Tibial nerve (tissue), 4 donors: ENCODE measurements around the gene KRT77. TPM values are rescaled to one million over a fixed set of nuclear protein-coding genes. Genes with fewer than 3 reads are reported as not detected.
"Not testable (repeated sequence)": the region's sequence is repeated elsewhere in the genome, so short reads cannot be mapped to it uniquely, and the experiment has no call there.

ENCODE experiments used
- DNase-seq, 2 donors: peaks; one replicate each; pipeline ENCODE4 v3.0.0-alpha.2; 2019; ENCODE audit warnings: low spot score in 2 of 2
- H3K27ac ChIP-seq, 4 donors: fragments of 200-600 bp; sonication (generic) in 3 of 4; one replicate each; pipeline ENCODE4 v1.5.1; 2017 to 2019; ENCODE audit warnings: mild to moderate bottlenecking in 1 of 4
- H3K27me3 ChIP-seq, 2 donors: fragments of 200-600 bp; sonication (generic) in 1 of 2; one replicate each; pipeline versions ENCODE4 v1.5.1 to v1.6.0; 2017 to 2019
- H3K36me3 ChIP-seq, 3 donors: fragments of 200-600 bp; sonication (generic); one replicate each; pipeline ENCODE4 v1.5.1; 2018 to 2019
- H3K4me1 ChIP-seq, 4 donors: fragments of 200-600 bp; sonication (generic) in 3 of 4; one replicate each; pipeline ENCODE4 v1.5.1; 2017 to 2019
- H3K4me3 ChIP-seq, 4 donors: fragments of 200-600 bp; sonication (generic) in 3 of 4; one replicate each; pipeline ENCODE4 v1.5.1; 2017 to 2019; ENCODE audit warnings: mild to moderate bottlenecking in 1 of 4, moderate library complexity in 1 of 4
- H3K9me3 ChIP-seq, 4 donors: fragments of 200-600 bp; sonication (generic) in 3 of 4; one replicate each; pipeline ENCODE4 v1.5.1; 2017 to 2019
- EP300 ChIP-seq, 2 donors: sonication (generic); formaldehyde crosslinking; IDR thresholded peaks; one replicate each; pipeline ENCODE4 v1.6.1; 2017; ENCODE audit warnings: antibody characterized with exemption in 2 of 2, mild to moderate bottlenecking in 1 of 2
- POLR2A ChIP-seq, 2 donors: fragments of 450-650 bp; IDR thresholded peaks; one replicate each; pipeline ENCODE4 v1.6.1; 2017; ENCODE audit warnings: antibody characterized with exemption in 2 of 2, mild to moderate bottlenecking in 2 of 2, moderate library complexity in 2 of 2
- WGBS, 2 donors: methylation state at CpG; one replicate each; pipeline ENCODE4 v1.1.5; 2018; 5-methylcytosine and 5-hydroxymethylcytosine counted together
- total RNA-seq, 4 donors: library from RNA; depleted of rRNA; stranded (reverse); fragments of >200 nt; gene quantifications; one replicate each; pipeline ENCODE4 v1.1.0, GENCODE V29; 2016
- TF ChIP-seq, protein P1 (sequence below), 5 experiments: fragments of 200-600 bp in 3 of 5; fragments of 450-650 bp in 2 of 5; sonication (generic) in 3 of 5; IDR thresholded peaks; one replicate each; pipeline ENCODE4 v1.5.1; 2016 to 2019; ENCODE audit warnings: antibody characterized with exemption in 5 of 5, mild to moderate bottlenecking in 3 of 5, moderate library complexity in 2 of 5

KRT77 gene
- total RNA-seq, 4 donors from 2014 or later = not detected

DNA sequence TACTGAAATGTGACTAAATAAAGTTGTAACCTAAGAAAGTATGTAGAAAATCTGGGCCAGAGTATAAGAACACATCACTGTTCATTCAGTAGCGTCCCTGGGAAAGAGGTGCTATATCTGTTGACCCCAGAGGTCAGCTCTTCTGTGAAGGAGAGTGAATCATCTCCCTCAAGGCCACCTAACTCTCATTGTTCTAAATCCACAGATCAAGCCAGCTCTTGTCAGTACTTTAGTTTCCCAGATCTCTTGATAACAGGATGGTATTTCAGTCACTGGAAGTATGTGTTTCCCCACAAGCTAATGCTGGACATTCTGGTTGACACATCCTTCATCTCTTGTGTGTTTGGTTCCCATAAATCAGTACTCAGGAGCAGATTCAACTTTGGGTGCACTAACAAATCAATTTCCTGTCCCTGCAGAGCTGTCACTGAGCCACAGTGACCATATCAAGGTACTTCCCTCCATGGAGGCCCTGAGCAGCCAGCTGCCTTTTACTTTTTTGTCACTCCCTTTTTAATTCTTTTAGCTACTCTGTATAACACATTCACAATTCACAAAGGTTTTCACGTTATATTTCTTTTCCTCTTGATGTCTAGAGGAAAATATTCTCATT lies 30.9 kb downstream of the KRT77 start:
- Histone ChIP-seq H3K4me3 (no peak overlapping the region), H3K27me3 (peaks cover 0 to 14% of the 10 kb centered on the region in 2 donors), H3K36me3 (no peaks in the 10 kb centered on the region), H3K27ac (no peak overlapping the region), H3K9me3 (no peaks in the 10 kb centered on the region), H3K4me1 (no peaks in the 10 kb centered on the region)
- no peak for DNase-seq
- 19 to 51% methylated on average over 2 of the region's 2 CpGs for WGBS, 2 donors
- TF ChIP-seq POLR2A (IDR thresholded peaks at IDR 0.05) (no peak), EP300 (IDR thresholded peaks at IDR 0.05) (no peak)
- TF ChIP-seq, protein P1, sequence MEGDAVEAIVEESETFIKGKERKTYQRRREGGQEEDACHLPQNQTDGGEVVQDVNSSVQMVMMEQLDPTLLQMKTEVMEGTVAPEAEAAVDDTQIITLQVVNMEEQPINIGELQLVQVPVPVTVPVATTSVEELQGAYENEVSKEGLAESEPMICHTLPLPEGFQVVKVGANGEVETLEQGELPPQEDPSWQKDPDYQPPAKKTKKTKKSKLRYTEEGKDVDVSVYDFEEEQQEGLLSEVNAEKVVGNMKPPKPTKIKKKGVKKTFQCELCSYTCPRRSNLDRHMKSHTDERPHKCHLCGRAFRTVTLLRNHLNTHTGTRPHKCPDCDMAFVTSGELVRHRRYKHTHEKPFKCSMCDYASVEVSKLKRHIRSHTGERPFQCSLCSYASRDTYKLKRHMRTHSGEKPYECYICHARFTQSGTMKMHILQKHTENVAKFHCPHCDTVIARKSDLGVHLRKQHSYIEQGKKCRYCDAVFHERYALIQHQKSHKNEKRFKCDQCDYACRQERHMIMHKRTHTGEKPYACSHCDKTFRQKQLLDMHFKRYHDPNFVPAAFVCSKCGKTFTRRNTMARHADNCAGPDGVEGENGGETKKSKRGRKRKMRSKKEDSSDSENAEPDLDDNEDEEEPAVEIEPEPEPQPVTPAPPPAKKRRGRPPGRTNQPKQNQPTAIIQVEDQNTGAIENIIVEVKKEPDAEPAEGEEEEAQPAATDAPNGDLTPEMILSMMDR (IDR thresholded peaks at IDR 0.05) = no peak

DNA sequence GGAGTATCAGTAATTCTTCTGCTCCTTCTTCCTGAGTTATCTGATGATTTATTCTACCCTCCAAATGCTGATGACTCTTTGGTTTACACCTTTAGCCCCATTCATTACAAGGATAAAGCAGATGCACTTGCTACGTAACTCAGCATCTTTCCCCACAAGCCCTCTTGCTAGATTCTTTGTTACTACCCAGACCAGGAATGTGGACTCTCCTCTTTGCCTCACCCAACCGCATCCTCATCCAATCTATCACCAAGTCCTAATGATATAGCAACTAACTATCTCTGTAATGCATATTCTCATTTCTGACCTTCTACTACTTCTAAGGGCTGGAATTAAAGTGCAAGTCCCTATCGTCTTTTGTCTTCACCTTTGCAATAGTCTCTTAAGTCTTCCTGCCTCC lies 32.4 kb downstream of the KRT77 start:
- WGBS, 2 donors = 90 to 92% methylated on average over 3 of the region's 3 CpGs
- no peak for DNase-seq
- TF ChIP-seq POLR2A (IDR thresholded peaks at IDR 0.05) (no peak), EP300 (IDR thresholded peaks at IDR 0.05) (no peak)
- TF ChIP-seq, protein P1 (IDR thresholded peaks at IDR 0.05) = no peak
- Histone ChIP-seq H3K4me3 (no peak overlapping the region), H3K27me3 (peaks cover 0 to 19% of the 10 kb centered on the region in 2 donors), H3K9me3 (no peaks in the 10 kb centered on the region), H3K4me1 (no peaks in the 10 kb centered on the region), H3K27ac (no peak overlapping the region), H3K36me3 (no peaks in the 10 kb centered on the region)

- no peak for DNase-seq
- TF ChIP-seq, protein P1 (IDR thresholded peaks at IDR 0.05) = no peak
- TF ChIP-seq POLR2A (IDR thresholded peaks at IDR 0.05) (no peak), EP300 (IDR thresholded peaks at IDR 0.05) (no peak)
- H3K36me3 ChIP-seq = no peaks in the 10 kb centered on the region
- H3K4me3 ChIP-seq = no peak overlapping the region
- no peaks in the 10 kb centered on the region for H3K4me1 ChIP-seq
- no peaks in the 10 kb centered on the region for H3K9me3 ChIP-seq
- H3K27ac ChIP-seq = no peak overlapping the region
- peaks cover 0 to 19% of the 10 kb centered on the region in 2 donors for H3K27me3 ChIP-seq
- 78 to 82% methylated on average over 4 of the region's 4 CpGs for WGBS, 2 donors
Observed at GRCh38 chr12:52670506-52670905, 32.8 kb downstream of the KRT77 start.

GRCh38 chr12:52669941-52670340 lies 33.4 kb downstream of the KRT77 start:
- not testable (repeated sequence) for H3K4me3 ChIP-seq, H3K27ac ChIP-seq, DNase-seq, H3K36me3 ChIP-seq, H3K9me3 ChIP-seq, H3K4me1 ChIP-seq
- WGBS, 2 donors = 87 to 93% methylated on average over 3 of the region's 3 CpGs
- peaks cover 0 to 19% of the 10 kb centered on the region in 2 donors for H3K27me3 ChIP-seq

DNA sequence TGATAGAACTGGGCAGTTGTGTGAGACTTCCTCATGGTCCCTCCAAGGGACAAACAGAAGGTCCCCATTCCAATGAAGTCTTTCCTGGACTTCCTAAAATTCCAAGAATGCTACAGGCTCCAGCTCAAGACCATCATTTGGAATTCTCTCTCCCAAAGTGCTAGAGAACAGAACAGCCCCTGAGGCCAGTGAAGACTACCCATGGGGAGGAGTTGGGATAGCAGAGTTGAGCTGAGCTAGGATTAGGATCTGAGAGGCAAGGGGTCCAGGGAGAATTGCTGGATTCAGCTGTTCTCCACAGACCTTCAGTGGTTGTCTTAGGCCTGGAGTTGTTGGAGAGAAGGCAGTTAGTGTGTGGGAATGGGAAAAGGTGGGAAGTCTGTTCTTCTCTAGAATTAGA lies 33.9 kb downstream of the KRT77 start:
- Histone ChIP-seq H3K9me3 (no peaks in the 10 kb centered on the region), H3K4me3 (no peak overlapping the region), H3K27ac (no peak overlapping the region), H3K27me3 (peaks cover 0 to 19% of the 10 kb centered on the region in 2 donors), H3K36me3 (no peaks in the 10 kb centered on the region), H3K4me1 (no peaks in the 10 kb centered on the region)
- DNase-seq = no peak
- TF ChIP-seq EP300 (IDR thresholded peaks at IDR 0.05) = no peak
- no peak for TF ChIP-seq POLR2A (IDR thresholded peaks at IDR 0.05)
- TF ChIP-seq, protein P1 (IDR thresholded peaks at IDR 0.05) = no peak

DNA sequence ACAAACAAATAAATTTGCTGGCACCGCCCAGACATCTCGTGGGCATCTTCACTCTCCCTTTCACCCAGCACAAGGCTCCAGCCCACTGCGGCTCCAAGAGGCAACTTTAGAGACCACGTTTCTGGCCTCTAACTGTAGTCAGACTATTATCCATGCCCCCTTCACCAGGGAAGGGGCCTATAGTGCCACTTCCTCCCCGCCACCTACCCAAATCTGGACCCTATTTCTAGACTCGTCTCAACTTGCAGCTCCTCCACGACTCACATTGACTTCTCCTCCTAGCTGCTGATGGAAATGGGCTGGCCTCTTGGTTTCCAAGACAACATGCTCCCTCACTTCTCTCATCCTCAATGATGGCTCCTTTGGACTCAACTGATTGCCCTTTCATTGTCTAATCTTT lies 35.4 kb downstream of the KRT77 start:
- Histone ChIP-seq H3K4me1 (no peaks in the 10 kb centered on the region), H3K9me3 (no peaks in the 10 kb centered on the region), H3K27ac (no peak overlapping the region), H3K27me3 (peaks cover 0 to 20% of the 10 kb centered on the region in 2 donors), H3K4me3 (no peak overlapping the region), H3K36me3 (no peaks in the 10 kb centered on the region)
- DNase-seq = no peak
- TF ChIP-seq POLR2A (IDR thresholded peaks at IDR 0.05) (no peak), EP300 (IDR thresholded peaks at IDR 0.05) (no peak)
- TF ChIP-seq, protein P1 (IDR thresholded peaks at IDR 0.05) = no peak
- 72 to 87% methylated on average over 7 of the region's 7 CpGs for WGBS, 2 donors
